ENCODE measurements around the gene UBE2Q2.
"Not testable (repeated sequence)": the region's sequence is repeated elsewhere in the genome, so short reads cannot be mapped to it uniquely, and the experiment has no call there.

UBE2Q2 gene

GRCh38 chr15:75842722-75843677 lies at the start of gene UBE2Q2:
Gene UBE2Q2 (plus strand): TSS chr15:75843447. CDS start chr15:75843667, 220 bp downstream.
- peak; percentile 56 for DNase-seq

- no peak for DNase-seq
Observed at GRCh38 chr15:75796321-75796720, 46.9 kb upstream of the UBE2Q2 start.

GRCh38 chr15:75797146-75797545 lies 46.1 kb upstream of the UBE2Q2 start:
- DNase-seq = not testable (repeated sequence)

DNA sequence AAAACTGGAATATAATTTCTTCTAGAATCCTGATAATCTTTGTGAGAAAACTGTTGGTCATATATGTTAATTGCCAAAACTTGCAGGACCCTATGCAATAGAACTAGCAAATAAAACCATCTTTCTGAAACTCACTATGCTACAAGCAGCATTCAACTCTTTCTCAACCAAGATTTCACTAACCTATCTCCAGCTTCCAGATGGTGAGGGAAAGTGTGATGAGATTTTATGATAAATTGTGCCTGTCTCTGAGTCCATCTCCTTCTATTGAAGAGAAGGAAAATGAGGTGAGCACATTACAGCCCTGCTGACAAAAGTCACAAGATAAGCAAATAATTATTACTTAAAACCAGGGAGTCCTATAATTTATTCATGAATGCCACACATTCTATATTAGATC lies 44.1 kb upstream of the UBE2Q2 start:
- no peak for DNase-seq

DNA sequence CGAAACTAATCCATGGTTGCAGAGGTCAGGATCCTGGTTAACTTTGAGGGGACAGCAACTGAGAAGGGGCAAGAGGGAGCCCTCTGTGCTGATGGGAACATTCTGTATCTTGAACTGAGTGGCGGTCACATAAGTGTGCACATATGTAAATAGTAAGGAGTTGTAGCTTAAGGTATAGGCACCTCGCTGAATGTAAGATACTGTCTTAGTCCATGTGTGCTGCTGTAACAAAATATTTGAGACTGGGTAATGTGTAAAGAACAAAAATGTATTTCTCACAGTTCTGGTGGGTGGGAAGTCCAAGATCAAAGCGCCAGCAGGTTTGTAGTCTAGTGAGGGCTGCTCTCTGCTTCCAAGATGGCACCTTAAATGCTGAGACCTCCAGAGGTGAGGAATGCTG lies 42.8 kb upstream of the UBE2Q2 start:
- DNase-seq = not testable (repeated sequence)

- peak; percentile 38 for DNase-seq
Observed at GRCh38 chr15:75801859-75802593, 41.2 kb upstream of the UBE2Q2 start.

GRCh38 chr15:75807486-75807885 lies 35.8 kb upstream of the UBE2Q2 start:
- DNase-seq = not testable (repeated sequence)

- not testable (repeated sequence) for DNase-seq
Observed at GRCh38 chr15:75808009-75808408, 35.2 kb upstream of the UBE2Q2 start.

- no peak for DNase-seq
Observed at GRCh38 chr15:75808563-75808962, 34.7 kb upstream of the UBE2Q2 start.

- peak; percentile 15 for DNase-seq
Observed at GRCh38 chr15:75809986-75810750, 33.1 kb upstream of the UBE2Q2 start.

DNA sequence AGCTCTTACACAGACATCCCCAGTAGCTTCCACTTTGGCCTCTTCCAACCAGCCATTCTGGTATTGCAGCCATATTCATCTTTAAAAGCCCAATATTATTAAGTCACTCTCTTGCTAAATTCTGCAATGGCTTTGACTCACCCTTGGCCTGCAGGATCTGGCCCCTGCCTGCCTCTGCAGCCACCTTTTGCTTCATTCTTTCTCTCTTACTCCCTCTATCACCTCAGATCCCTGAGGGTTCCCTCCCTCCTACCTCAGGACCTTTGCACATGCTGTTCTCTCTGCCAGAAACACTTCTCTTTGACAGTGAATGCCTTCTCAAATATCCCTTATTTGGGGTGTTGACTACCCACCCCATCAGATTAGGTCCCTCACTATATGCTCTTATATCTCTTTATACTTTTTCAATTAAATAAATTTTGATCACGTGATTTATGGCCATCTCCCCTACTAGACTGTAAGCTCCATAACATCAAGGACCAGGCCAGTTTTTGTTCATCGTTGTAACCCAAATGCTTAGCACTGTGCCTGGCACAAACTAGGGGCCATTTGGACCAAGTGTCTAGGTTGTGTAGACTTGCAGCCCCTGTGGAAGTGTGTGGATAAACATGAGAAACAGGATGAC lies 32.3 kb upstream of the UBE2Q2 start:
- DNase-seq = no peak

DNA sequence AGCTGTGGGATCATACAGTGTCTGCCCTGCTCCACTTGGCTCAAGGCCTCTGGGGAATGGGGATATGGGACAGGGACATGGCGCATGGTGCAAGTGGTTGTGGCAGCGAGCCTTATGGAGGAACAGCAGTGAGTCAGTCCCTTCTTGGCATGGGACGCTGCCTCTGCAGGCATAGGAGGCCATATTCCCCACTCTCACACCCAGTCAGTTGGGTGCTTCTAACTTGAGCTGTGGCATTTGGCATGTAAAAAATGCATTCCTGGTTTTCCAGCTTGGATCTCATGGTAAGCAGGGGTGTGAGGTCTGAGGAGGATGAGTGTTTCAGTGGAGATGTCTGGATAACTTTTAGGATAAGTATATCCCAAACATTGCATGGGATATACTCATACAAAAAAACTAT lies 31.6 kb upstream of the UBE2Q2 start:
- DNase-seq = no peak

- no peak for DNase-seq
Observed at GRCh38 chr15:75814794-75815193, 28.5 kb upstream of the UBE2Q2 start.

- DNase-seq = no peak
Observed at GRCh38 chr15:75815811-75816719, 27.2 kb upstream of the UBE2Q2 start.

DNA sequence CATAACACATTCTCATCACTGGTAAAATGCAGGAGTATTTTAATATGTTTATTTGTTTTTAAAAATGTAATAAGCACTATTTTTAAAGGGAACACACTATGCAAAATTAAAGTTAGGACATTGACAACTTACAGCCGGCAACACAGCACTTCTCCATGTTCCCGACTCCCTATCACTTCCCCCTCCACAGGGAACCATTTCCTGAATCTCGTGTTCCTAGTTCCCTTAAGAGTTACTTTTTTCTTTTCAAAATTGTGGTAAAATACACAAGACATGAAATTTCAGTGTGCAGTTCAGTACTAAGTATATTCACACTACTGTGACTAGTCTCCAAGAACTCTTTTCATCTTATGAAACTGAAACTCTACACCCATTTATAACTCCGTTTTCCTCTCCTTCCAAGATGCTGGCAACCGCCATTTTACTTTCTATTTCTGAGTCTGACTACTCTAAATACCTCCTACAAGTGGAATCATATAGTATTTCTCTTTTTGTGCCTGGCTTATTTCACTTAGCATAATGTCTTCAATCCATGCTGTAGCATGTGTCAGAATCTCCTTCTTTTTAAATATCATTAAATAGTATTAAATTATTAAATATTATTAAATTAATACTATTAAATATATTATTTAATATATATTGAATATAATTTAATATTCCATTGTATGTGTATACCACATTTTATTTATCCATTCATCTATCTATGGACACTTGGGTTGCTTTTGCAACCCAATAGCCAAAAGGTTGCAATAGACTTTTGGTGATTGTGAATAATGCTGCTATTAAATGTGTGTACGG lies 25.9 kb upstream of the UBE2Q2 start:
- DNase-seq = no peak

- DNase-seq = no peak
Observed at GRCh38 chr15:75820206-75820605, 23.0 kb upstream of the UBE2Q2 start.

- DNase-seq = no peak
Observed at GRCh38 chr15:75821786-75822345, 21.4 kb upstream of the UBE2Q2 start.

DNA sequence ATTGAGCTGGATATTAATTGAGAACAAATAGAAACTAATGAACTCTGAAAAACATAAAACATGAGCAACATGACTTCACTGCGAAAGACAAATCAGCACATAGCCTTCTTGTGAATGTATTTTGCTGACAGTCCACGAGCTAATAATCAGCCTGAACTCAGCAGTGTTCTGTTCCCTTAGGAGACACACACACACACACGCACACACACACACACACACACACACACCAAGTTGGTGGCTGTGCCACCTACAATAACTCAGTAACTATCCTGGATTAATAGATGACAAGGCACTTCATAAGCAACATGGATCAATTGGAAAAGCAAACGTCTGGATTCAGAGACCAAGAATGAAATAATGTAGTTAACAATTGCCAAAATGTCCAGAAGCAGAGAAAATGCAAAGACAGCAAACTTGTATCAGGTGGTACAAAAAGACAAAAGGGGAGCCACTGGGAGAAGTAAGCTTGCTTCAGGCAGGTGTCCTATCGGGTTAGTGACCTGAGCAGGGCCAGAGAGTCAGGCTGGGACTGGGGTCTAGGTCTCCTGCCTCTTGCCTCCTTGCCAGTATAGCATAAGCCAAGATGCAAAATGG lies 20.5 kb upstream of the UBE2Q2 start:
- no peak for DNase-seq

GRCh38 chr15:75823860-75824613 lies 19.2 kb upstream of the UBE2Q2 start:
- no peak for DNase-seq
